Activated naive CD4-positive, alpha-beta T cell treated with anti-CD3 and anti-CD28 coated beads, Interleukin-2, amount 50 U/mL, for 24 hours (primary cell): Measurements from ENCODE around the gene NDUFC2.
"Not testable (repeated sequence)": the region's sequence is repeated elsewhere in the genome, so short reads cannot be mapped to it uniquely, and the experiment has no call there.

ENCODE experiments used
- H3K27ac Mint-ChIP-seq: one replicate; pipeline ENCODE4 v1.8.0; 2021; ENCODE audit warnings: mild to moderate bottlenecking, mixed read lengths
- H3K27me3 Mint-ChIP-seq: one replicate; pipeline ENCODE4 v1.8.0; 2021; ENCODE audit warnings: mixed read lengths
- H3K36me3 Mint-ChIP-seq: one replicate; pipeline ENCODE4 v1.8.0; 2021; ENCODE audit warnings: mixed read lengths
- H3K4me1 Mint-ChIP-seq: one replicate; pipeline ENCODE4 v1.8.0; 2021; ENCODE audit warnings: mixed read lengths
- H3K4me3 Mint-ChIP-seq: one replicate; pipeline ENCODE4 v1.8.0; 2021; ENCODE audit warnings: mild to moderate bottlenecking, mixed read lengths
- H3K9me3 Mint-ChIP-seq: one replicate; pipeline ENCODE4 v1.8.0; 2021; ENCODE audit warnings: mixed read lengths

Gene NDUFC2

DNA sequence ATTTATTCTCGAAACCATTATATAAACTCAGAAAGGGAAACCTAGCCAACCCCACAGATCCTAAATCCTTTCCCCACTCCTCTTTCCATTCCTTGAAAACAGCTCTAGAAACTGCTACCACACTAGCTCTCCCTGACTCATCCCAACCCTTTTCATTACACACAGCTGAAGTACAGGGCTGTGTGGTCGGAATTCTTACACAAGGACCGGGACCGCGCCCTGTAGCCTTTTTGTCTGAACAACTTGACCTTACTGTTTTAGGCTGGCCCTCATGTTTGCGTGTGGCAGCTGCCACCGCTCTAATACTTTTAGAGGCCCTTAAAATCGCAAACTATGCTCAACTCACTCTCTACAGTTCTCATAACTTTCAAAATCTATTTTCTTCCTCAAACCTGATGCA lies 4.8 kb upstream of the NDUFC2 start:
- H3K4me3 Mint-ChIP-seq, H3K36me3 Mint-ChIP-seq, H3K27ac Mint-ChIP-seq, H3K27me3 Mint-ChIP-seq, H3K9me3 Mint-ChIP-seq: not testable (repeated sequence)
- H3K4me1 Mint-ChIP-seq, result peaks cover 13% of the 10 kb centered on the region

DNA sequence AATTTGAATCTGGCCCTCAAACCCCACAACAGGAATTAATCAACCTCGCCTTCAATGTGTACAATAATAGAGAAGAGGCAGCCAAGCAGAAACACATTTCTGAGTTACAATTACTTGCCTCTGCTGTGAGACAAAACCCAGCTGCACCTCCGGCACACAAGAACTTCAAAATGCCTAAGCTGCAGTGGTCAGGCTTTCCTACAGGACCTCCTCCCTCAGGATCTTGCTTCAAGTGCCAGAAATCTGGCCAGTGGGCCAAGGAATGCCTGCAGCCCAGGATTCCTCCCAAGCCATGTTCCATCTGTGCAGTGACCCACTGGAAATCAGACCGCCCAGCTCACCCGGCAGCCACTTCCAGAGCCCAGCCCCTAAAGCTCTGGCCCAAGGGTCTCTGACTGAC lies 3.4 kb upstream of the NDUFC2 start:
- H3K4me3 Mint-ChIP-seq, result no peak overlapping the region
- H3K27me3 Mint-ChIP-seq, result no peaks in the 10 kb centered on the region
- H3K27ac Mint-ChIP-seq, result no peak overlapping the region
- H3K4me1 Mint-ChIP-seq, result peaks cover 19% of the 10 kb centered on the region
- H3K36me3 Mint-ChIP-seq, result no peaks in the 10 kb centered on the region
- no peaks in the 10 kb centered on the region for H3K9me3 Mint-ChIP-seq

DNA sequence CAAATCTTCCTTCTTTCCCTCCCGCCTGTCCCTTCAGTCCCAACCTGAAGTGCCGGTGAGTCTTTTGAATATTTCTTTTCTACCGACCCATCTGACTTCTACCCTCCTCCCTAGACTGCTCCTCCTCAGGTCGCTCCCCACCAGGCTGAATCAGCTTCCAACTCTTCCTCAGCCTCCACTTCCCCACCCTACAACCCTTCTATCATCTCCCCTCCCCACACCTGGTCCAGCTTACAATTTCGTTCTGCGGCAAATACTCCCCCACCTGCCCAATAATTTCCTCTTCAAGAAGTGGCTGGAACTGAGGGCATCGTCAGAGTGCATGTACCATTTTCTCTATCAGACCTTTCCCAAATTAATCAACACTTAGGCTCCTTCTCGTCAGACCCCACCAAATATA lies 2.5 kb upstream of the NDUFC2 start:
- Mint-ChIP-seq H3K36me3 (no peaks in the 10 kb centered on the region), H3K4me3 (no peak overlapping the region), H3K4me1 (peaks cover 27% of the 10 kb centered on the region), H3K27ac (no peak overlapping the region), H3K9me3 (no peaks in the 10 kb centered on the region), H3K27me3 (no peaks in the 10 kb centered on the region)

DNA sequence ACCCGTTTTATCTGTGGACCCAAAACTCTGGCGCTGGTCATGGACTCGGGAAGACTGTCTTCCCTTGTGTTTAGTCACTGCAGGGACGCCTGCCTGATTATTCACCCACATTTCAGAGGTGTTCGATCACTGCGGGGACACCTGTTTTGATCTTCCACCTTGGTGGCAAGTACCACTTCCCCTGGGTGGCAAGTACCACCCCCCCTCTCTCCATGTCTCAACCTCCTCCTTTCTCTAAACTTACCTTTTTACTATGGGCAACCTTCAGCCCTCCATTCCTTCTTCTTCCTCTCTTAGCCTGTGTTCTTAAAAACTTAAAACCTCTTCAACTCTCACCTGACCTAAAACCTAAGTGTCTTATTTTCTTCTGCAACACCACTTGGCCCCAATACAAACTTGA lies 1.9 kb upstream of the NDUFC2 start:
- H3K36me3 Mint-ChIP-seq, result no peaks in the 10 kb centered on the region
- H3K27ac Mint-ChIP-seq, result peak overlapping the region; percentile 56
- no peaks in the 10 kb centered on the region for H3K27me3 Mint-ChIP-seq
- peaks cover 30% of the 10 kb centered on the region for H3K4me1 Mint-ChIP-seq
- no peaks in the 10 kb centered on the region for H3K9me3 Mint-ChIP-seq
- peak overlapping the region; percentile 74 for H3K4me3 Mint-ChIP-seq

DNA sequence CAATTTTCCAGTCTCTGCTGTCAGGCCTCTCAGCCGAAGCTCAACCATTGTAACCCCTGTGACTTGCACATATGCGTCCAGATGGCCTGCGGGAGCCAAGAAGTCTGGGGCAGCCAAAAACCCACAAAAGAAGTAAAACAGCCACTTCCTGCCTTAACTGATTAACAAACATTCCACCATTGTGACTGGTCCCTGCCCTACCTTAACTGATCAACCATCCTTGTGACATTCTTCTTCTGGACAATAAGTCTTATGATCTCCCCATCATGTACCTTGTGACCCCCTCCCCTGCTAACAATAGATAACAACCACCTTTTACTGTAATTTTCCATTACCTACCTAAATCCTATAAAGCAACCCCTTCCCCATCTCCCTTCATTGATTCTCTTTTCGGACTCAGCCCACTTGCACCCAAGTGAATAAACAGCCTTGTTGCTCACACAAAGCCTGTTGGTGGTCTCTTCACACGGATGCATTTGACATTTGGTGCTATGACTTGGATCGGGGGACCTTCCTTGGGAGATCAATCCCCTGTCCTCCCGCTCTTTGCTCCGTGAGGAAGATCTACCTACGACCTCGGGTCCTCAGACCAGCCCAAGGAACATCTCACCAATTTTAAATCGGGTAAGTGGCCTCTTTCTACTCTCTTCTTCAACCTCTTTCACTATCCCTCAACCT lies 1.3 kb upstream of the NDUFC2 start:
- H3K4me1 Mint-ChIP-seq, result peaks cover 35% of the 10 kb centered on the region
- no peaks in the 10 kb centered on the region for H3K36me3 Mint-ChIP-seq
- H3K27me3 Mint-ChIP-seq, result no peaks in the 10 kb centered on the region
- H3K9me3 Mint-ChIP-seq, result no peaks in the 10 kb centered on the region
- H3K27ac Mint-ChIP-seq, result peak overlapping the region; percentile 46
- peak overlapping the region; percentile 74 for H3K4me3 Mint-ChIP-seq

DNA sequence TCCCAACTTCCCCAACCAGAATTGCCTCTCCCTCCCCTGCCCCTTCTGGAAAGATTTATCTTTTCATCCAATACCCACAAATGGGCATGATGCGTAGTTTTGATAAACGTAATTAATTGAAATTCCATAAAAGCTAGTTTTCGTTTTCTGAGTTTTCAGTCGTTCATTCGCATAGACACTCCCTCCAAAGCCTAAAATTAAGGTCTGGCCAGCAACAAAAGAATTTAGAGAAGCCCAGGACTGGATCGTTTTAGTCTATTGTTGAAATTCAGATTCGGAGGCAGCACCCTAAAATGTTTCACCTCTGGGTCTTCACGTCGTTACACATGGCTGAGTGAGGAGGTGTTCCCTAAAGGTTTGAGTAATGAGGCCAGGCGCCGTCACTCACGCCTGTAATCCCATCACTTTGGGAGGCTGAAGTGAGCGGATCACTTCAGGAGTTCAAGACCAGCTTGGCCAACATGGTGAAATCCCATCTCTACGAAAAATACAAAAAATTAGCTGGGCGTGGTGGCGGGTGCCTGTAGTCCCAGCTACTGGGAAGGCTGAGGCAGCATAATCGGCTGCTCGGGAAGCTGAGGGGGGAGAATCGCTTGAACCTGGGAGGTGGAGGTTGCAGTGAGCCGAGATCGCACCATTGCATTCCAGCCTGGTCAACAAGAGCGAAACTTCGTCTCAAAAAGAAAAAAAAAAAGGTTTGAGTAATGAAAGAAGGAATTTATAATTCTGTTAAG lies 589 bp upstream of the NDUFC2 start:
- Mint-ChIP-seq H3K4me1 (peaks cover 40% of the 10 kb centered on the region), H3K4me3 (peak overlapping the region; percentile 93), H3K9me3 (no peaks in the 10 kb centered on the region), H3K36me3 (no peaks in the 10 kb centered on the region), H3K27ac (peak overlapping the region; percentile 93), H3K27me3 (no peaks in the 10 kb centered on the region)

DNA sequence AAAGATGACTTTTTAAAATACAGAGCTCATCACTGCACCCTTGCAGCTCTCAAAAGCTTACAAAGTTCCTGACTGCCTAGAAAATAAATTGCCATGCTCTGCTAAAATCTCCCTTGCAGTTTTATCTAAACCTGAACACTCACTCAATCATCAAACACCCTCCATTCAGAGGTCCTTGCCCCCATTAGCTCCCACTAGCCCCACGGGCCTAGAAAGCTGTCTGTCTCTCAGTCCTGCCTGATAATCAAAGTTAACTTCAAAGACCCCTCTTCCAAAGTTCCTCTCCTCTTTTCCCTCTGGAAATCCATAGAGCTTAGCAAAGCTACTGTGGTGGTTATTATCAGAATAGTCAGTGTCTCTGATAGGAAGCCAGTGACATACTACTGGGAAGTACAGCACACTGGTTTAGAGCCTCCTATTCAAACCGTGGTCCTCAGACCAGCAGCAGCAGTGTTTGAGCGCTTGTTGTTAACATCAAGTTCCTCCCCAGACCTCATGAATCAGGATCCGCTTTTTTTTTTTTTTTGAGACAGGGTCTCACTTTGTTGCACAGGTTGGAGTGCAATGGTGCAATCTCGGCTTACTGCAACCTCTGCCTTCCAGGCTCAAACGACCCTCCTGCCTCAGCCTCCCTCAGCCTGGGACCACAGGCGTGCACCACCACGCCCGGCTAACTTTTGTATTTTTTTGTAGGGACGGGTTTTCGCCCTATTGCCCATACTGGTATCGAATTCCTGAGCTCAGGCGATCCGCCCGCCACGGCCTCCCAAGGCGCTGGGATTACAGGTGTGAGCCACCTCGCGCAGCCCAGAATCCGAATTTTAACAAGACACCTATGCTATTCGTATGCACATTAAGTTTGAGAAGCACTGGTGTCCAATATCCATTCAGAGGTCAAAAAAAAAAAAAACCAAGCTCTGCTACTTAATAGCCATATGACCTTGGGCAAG lies 1.2 kb downstream of the NDUFC2 start:
- Mint-ChIP-seq H3K4me1 (peaks cover 48% of the 10 kb centered on the region), H3K27ac (peak overlapping the region; percentile 76), H3K4me3 (peak overlapping the region; percentile 93), H3K36me3 (no peaks in the 10 kb centered on the region), H3K9me3 (no peaks in the 10 kb centered on the region), H3K27me3 (no peaks in the 10 kb centered on the region)

DNA sequence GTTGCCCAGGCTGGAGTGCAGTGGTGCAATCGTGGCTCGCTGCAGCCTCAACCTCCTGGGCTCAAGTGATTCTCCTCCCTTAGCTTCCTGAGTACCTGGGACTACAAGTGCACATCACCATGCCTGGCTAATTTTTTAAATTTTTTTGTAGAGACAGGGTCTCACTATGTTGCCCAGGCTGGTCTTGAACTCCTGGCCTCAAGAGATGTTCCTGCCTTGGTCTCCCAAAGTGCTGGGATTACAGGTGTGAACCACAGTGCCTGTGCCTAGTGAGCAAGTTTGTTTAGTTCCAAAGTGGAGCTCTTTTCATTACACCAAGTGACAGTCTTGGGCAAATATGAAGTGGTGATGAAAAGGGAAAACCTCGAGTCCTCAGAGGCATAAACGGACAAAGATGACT lies 2.1 kb downstream of the NDUFC2 start:
- not testable (repeated sequence) for H3K27ac Mint-ChIP-seq, H3K27me3 Mint-ChIP-seq, H3K9me3 Mint-ChIP-seq, H3K36me3 Mint-ChIP-seq
- H3K4me3 Mint-ChIP-seq, result peak overlapping the region; percentile 93
- H3K4me1 Mint-ChIP-seq, result peaks cover 50% of the 10 kb centered on the region

DNA sequence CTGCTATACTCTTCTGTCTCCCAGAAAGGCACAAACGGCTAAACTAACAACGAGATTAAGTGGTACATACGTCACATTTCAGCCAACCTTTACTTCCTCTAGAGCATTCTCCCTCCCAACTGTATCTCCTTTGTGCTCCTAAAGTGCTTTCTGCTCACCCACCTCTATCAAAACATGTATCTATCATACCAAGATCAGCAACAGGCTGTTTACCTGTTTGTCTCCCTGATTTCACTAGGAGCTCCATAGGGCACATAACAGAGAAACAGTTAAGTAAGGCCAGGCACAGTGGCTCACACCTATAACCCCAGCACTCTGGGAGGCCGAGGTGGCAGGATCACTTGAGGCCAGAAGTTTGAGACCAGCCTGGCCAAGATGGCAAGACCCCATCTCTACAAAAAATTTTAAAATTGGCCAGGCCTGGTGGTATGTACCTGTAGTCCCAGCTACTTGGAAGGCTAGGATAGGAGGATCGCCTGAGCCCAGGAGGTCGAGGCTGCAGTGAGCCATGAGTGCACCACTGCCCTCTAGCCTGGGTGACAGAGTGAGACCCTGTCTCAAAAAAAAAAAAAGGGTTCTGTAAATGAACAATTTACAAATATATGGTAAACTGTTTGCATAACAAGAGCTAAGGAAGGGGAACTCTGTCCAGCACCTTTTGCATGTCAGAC lies 2.8 kb downstream of the NDUFC2 start:
- Mint-ChIP-seq H3K4me3 (peak overlapping the region; percentile 31), H3K27ac (peak overlapping the region; percentile 19), H3K27me3 (no peaks in the 10 kb centered on the region), H3K9me3 (no peaks in the 10 kb centered on the region), H3K36me3 (peaks cover 4% of the 10 kb centered on the region), H3K4me1 (peaks cover 53% of the 10 kb centered on the region)

DNA sequence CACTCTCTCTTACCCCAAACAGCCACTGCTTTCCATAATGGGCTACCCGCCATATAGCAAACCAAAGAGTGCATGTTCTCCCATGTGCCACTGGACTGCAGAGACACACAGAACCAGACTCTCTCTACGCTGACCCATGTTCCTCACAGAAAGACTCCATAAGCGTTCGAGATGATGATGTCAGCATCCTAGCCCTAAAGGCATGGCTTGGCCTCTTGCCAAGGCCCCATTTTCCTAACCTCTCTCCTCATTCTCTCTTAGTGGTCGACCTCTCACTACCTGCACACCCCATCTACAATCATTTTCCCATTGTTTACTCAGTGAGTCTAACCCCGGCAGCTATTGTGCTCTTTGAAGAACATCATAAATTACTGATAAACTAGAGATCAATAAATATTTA lies 4.9 kb downstream of the NDUFC2 start:
- Mint-ChIP-seq H3K4me1 (peaks cover 46% of the 10 kb centered on the region), H3K4me3 (no peak overlapping the region), H3K36me3 (peaks cover 9% of the 10 kb centered on the region), H3K27ac (peak overlapping the region; percentile 17), H3K27me3 (no peaks in the 10 kb centered on the region), H3K9me3 (no peaks in the 10 kb centered on the region)

DNA sequence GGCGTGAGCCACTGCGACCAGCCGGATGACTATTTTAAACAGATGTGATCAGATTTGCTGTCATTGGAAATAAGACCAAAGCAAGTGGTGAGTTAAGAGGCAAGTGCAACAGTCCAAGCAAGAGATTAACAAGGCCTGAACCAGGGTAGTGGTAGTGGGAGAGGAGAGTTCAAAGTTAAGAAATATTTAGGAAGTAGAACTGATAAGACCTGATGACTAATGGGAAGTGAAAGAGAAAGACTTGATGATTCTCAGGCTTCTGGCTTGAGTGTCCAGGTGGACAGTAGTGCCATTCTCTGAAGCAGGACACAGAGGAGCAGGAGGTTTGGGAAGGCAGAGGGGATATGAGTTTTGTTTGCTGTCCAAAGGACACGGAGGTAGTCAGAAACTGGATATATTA lies 7.2 kb downstream of the NDUFC2 start:
- Mint-ChIP-seq H3K9me3 (no peaks in the 10 kb centered on the region), H3K27me3 (no peaks in the 10 kb centered on the region), H3K4me1 (peaks cover 34% of the 10 kb centered on the region), H3K27ac (peak overlapping the region; percentile 56), H3K4me3 (no peak overlapping the region), H3K36me3 (peaks cover 21% of the 10 kb centered on the region)

DNA sequence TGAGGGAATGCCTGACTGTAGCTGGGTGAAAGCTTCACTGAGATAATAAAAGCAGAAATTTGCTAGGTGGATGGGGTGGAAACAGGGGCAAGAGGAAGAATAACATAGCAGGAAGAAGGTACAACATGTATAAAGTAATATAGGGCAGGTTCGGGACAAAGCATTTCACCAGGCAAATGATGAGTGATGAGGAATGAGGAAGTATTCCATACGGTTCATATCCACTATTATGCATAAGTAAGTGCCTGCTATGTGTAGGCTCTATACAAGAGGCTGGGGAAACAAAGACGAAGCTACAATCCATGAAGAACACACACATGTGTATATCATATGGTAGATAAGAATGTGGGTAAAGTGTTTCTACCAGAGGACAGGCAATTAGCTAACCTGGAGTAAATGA lies 7.9 kb downstream of the NDUFC2 start:
- Mint-ChIP-seq H3K4me1 (peaks cover 29% of the 10 kb centered on the region), H3K27me3 (no peaks in the 10 kb centered on the region), H3K36me3 (peaks cover 23% of the 10 kb centered on the region), H3K9me3 (no peaks in the 10 kb centered on the region), H3K4me3 (no peak overlapping the region), H3K27ac (peak overlapping the region; percentile 88)

DNA sequence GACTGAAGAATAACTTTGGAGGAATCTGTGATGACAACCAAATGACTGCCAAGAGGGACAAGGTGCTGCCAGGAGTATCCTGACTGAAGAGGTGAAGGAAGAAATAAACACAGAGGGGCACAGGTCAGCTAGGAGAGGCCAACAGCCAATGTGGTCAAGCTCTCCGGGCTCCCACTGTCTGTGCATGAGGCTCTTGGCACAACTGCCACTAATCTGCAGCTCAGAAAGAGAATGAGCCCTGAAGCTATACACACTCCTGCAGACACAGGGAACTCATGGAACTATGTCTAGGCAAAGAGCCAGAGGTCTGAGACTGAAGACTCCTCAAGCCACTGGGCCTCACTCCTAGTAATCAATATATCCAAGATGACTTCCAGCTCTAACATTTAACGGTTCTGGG lies 9.0 kb downstream of the NDUFC2 start:
- peaks cover 23% of the 10 kb centered on the region for H3K36me3 Mint-ChIP-seq
- no peak overlapping the region for H3K27ac Mint-ChIP-seq
- no peak overlapping the region for H3K4me3 Mint-ChIP-seq
- H3K27me3 Mint-ChIP-seq, result no peaks in the 10 kb centered on the region
- H3K4me1 Mint-ChIP-seq, result peaks cover 20% of the 10 kb centered on the region
- no peaks in the 10 kb centered on the region for H3K9me3 Mint-ChIP-seq

DNA sequence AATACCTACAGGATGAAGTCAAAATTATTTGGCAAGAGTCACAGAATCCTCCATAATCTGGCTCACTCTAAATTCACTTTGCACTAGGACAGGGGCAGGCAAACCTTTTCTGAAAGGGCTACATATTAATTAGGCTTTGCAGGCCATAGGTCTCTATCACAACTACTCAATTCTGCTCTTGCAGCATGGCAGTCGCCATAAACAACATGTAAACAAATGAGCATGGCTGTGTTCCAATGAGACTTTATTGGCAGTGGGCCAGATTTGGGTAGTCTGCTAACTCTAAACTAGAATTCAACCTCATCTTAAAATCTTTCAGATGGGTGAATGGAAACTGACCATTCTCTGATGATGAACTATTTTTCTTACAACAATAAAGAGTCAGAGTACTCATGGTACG lies 10.2 kb downstream of the NDUFC2 start:
- Mint-ChIP-seq H3K27ac (no peak overlapping the region), H3K4me3 (no peak overlapping the region), H3K9me3 (no peaks in the 10 kb centered on the region), H3K36me3 (peaks cover 23% of the 10 kb centered on the region), H3K4me1 (peaks cover 12% of the 10 kb centered on the region), H3K27me3 (no peaks in the 10 kb centered on the region)

DNA sequence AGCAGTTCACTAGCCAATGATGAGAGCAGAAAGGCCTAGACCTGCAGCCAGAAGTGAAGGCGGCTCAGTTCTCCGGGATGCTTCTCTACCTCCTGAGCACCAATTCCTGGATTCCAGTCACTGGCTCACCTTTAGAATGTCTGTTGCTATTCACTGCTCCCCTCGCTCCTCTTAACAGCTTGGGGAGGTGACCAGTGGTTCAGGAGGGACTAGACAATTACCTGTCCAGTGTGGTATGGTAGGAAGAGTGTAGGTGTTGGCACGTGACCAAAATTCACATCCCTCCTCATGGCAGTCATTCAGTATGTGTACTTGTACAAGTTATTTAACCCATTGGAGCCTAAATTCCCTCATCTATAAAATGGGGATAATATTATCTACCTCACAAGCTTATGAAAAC lies 12.0 kb downstream of the NDUFC2 start:
- no peaks in the 10 kb centered on the region for H3K27me3 Mint-ChIP-seq
- H3K36me3 Mint-ChIP-seq, result peaks cover 23% of the 10 kb centered on the region
- H3K4me3 Mint-ChIP-seq, result no peak overlapping the region
- H3K27ac Mint-ChIP-seq, result peak overlapping the region; percentile 57
- peaks cover 10% of the 10 kb centered on the region for H3K4me1 Mint-ChIP-seq
- no peaks in the 10 kb centered on the region for H3K9me3 Mint-ChIP-seq
